Astrocyte (in vitro differentiated cells and primary cell): ENCODE results near the gene SCAF8.

Experiments used
- EZH2 ChIP-seq: IDR thresholded peaks from 2 replicates; pipeline ENCODE4 v1.6.1; 2012; ENCODE audit warnings: mild to moderate bottlenecking, low read length, inconsistent platforms; ENCODE audit not compliant: insufficient read depth
- TF ChIP-seq, protein P1 (sequence below): IDR thresholded peaks from 2 replicates; pipeline ENCODE4 v1.5.1; 2011; ENCODE audit warnings: low read depth, mild to moderate bottlenecking, inconsistent platforms, low read length, moderate library complexity; ENCODE audit not compliant: insufficient read depth

DNA sequence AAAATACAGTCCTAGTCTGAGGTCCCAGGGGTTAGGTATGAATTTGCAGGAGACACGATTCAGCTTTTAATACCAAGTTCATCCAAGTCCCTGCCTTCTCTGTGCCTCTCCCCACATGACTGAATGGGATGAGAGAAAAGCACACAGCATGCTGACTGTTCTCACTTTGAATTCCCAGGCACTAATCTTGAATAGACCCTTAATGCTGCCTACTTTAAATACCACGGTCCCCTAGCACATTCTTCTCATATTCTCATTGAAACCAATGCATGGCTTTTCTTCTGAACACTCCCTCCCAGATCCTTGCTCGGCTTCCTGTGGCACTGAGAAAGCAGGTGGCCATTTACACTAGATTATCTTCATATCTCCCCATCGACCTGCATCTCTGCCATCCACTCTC lies 30.1 kb upstream of the SCAF8 start:
- TF ChIP-seq, protein P1, sequence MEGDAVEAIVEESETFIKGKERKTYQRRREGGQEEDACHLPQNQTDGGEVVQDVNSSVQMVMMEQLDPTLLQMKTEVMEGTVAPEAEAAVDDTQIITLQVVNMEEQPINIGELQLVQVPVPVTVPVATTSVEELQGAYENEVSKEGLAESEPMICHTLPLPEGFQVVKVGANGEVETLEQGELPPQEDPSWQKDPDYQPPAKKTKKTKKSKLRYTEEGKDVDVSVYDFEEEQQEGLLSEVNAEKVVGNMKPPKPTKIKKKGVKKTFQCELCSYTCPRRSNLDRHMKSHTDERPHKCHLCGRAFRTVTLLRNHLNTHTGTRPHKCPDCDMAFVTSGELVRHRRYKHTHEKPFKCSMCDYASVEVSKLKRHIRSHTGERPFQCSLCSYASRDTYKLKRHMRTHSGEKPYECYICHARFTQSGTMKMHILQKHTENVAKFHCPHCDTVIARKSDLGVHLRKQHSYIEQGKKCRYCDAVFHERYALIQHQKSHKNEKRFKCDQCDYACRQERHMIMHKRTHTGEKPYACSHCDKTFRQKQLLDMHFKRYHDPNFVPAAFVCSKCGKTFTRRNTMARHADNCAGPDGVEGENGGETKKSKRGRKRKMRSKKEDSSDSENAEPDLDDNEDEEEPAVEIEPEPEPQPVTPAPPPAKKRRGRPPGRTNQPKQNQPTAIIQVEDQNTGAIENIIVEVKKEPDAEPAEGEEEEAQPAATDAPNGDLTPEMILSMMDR, result no peak
- no peak for TF ChIP-seq EZH2
